ENCODE results near the gene R3HDM4.

The R3HDM4 gene

DNA sequence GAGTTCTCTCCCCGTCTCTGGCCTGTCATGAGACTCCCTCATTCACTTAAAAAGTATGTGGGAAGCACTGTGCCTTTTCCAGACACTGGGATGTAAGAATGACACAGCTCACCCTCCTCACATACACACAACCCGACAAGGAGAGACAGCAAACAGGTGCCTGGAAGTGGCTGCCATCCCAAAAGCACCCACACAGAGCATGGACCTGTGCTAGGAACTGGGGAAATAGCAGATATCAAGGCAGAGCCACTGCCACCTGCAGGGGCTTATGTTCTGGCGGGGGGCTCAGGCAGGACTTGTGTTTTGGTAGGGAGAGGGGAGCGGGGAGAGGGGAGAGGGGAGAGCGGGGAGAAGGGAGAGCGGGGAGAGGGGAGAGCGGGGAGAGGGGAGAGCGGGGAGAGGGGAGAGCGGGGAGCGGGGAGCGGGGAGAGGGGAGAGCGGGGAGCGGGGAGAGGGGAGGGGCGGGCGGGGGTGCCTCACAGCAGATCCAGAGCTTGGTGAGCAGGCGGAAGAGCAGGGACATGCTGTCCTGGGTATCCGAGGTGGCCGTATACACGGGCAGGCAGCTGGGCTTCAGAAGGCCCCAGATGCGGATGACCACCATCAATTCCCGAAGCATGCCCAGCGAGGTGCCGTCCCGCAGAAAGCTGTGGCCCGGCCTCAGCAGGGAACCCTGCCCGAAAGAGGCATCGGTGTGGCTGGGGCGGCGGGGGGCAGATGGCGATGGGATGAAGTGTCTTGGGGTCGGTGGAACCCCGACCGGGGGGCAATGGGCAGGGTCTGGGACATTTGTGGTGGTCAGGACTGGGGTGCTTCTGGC, 41.4 kb downstream of the R3HDM4 start:
- no peak overlapping the region for H3K4me3 ChIP-seq (ENCODE audit: control insufficient read depth, low read depth, low read length)
- DNase-seq (ENCODE audit: low read depth) = no peak
- TF ChIP-seq, protein P1, sequence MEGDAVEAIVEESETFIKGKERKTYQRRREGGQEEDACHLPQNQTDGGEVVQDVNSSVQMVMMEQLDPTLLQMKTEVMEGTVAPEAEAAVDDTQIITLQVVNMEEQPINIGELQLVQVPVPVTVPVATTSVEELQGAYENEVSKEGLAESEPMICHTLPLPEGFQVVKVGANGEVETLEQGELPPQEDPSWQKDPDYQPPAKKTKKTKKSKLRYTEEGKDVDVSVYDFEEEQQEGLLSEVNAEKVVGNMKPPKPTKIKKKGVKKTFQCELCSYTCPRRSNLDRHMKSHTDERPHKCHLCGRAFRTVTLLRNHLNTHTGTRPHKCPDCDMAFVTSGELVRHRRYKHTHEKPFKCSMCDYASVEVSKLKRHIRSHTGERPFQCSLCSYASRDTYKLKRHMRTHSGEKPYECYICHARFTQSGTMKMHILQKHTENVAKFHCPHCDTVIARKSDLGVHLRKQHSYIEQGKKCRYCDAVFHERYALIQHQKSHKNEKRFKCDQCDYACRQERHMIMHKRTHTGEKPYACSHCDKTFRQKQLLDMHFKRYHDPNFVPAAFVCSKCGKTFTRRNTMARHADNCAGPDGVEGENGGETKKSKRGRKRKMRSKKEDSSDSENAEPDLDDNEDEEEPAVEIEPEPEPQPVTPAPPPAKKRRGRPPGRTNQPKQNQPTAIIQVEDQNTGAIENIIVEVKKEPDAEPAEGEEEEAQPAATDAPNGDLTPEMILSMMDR (IDR thresholded peaks at IDR 0.05; ENCODE audit: control insufficient read depth, insufficient read depth, low read depth, low read length, missing control alignments) = no peak

DNA sequence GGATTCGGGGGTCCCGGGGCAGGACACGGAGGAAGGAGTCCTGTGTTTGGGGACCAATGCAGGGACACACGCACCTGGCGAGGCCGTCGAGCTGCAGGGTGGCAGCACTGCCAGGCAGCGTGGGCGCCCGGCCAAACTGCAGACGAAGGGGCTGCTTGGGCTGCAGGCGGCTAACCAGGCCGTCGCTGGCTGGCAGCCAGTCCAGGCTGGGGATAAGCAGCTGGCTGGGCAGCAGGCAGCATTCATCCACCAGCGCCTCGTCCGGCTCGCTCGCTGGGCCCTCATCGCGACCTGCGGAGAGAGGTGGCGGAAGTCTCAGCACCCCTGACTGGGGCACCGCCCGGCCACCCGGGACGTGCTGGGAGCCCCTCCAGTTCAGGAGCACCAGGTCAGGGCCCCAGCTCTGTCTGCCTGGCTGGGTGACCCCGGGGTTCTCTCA, 42.0 kb downstream of the R3HDM4 start:
- H3K4me3 ChIP-seq (ENCODE audit: control insufficient read depth, low read depth, low read length) = no peak overlapping the region
- TF ChIP-seq, protein P1 (IDR thresholded peaks at IDR 0.05; ENCODE audit: control insufficient read depth, insufficient read depth, low read depth, low read length, missing control alignments) = no peak
- DNase-seq (ENCODE audit: low read depth) = no peak

DNA sequence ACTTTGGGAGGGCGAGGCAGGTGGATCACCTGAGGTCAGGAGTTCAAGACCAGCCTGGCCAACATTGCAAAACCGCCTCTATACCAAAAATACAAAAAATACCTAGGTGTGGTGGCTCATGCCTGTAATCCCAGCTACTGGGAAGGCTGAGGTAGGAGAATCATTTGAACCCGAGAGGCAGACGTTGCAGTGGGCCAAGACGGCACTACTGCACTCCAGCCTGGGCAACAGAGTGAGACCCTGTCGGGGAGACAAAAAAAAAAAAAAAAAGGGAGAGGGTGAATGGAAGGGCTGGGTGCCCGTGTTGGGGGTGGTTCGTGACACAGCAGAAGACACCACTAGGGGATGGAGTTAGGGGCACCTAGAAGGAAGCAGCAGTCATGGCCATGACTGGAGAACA, 42.7 kb downstream of the R3HDM4 start:
- TF ChIP-seq, protein P1 (IDR thresholded peaks at IDR 0.05; ENCODE audit: control insufficient read depth, insufficient read depth, low read depth, low read length, missing control alignments) = no peak
- no peak for DNase-seq (ENCODE audit: low read depth)
- no peak overlapping the region for H3K4me3 ChIP-seq (ENCODE audit: control insufficient read depth, low read depth, low read length)

DNA sequence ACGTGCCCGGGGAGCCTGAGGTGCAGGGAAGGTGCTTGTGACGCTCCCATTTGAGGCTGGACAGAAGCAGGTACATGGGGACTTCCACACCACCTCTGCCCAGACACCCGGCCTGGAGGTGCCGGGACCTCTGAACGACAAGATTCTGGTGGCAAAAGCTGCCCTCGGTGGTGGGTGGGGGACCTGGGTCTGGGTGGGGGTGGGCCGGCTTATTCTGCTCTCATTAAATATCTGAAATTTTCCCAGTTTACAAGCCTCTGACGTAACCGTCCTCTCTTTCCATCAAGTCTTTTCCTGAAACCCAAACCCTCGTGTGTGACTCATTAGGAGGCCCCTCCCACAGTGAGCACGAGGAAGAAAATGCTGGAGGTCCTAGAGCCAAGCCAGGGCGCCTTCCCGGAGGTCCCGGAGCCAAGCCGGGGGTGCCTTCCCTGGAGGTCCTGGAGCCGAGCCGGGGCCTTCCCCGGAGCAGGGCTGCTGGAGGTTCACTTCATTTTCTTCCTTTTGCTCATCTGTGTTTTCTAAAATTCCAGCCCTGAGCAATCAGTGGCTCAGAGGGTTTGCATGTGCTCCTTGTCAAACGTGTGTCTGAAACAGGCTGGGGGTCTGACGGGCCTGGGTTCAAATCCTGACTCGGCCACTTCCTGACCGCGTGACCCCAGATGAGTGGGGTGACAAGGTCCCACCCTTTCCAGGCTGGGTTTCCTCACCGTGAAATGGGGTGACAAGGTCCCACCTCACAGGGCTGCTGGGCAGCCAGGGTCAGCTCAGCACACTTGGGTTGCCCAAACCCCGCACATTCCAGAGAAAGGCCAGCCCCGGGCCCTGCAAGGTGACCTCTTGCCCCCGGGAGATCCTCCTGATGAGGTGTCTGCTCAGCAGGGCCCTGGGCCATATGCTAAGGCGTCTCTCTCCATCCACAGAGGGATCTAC, 43.5 kb downstream of the R3HDM4 start:
- H3K4me3 ChIP-seq (ENCODE audit: control insufficient read depth, low read depth, low read length) = no peak overlapping the region
- peak; percentile 79 for DNase-seq (ENCODE audit: low read depth)

DNA sequence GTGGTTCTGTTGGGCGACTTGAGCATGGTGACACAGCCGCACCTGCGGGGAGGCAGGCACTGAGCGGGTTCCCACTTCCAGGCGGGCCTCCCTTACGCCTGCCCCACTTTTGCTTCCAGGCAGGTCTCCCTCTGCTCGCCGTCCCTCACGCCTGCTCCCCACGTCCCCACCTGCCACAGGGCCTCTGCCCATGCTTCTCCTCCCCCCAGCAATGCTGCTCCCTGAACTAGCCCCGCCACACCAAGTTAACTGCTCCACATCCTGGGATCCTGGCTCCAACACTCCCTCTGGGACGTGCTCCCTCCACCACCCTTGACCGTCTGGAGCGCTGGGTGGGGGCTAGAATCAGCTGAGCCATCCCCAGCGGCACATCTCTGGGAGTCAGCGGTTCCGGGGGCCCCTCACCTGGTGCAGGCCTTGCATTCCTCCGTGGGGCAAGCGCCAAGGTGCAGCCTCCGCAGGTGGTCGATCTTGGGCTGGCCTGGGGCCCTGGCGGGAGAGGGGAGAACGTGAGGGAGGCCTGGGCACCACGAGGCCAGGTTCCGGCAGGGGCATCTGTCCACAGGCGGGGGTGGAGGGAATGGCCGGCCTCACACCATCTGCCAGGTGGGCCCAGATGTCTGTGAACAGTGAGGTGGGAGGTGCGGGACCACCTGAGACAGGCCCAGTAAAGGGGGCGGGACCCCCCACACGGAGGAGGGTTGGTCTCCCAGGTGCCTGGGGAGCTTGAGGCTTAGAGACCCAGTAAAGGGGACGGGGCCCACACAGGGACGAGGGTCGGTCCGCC, 44.4 kb downstream of the R3HDM4 start:
- DNase-seq (ENCODE audit: low read depth) = no peak
- no peak overlapping the region for H3K4me3 ChIP-seq (ENCODE audit: control insufficient read depth, low read depth, low read length)
- TF ChIP-seq, protein P1 (IDR thresholded peaks at IDR 0.05; ENCODE audit: control insufficient read depth, insufficient read depth, low read depth, low read length, missing control alignments) = no peak

More for the DNA sequence above, 43.5 kb downstream of the R3HDM4 start:
- TF ChIP-seq, protein P1 (IDR thresholded peaks at IDR 0.05; ENCODE audit: control insufficient read depth, insufficient read depth, low read depth, low read length, missing control alignments) = no peak

Measured in AG09309 (cell line).